ENCODE measurements around the gene PLXNC1. TPM values are rescaled to one million over a fixed set of nuclear protein-coding genes. Genes with fewer than 3 reads are reported as not detected.

The PLXNC1 gene
- total and polyA plus RNA-seq, 2 experiments from 2014 or later, result 0.78 to 1.9 TPM

GRCh38 chr12:94230357-94230905, 82.1 kb downstream of the PLXNC1 start:
- Histone ChIP-seq H3K27me3 (replicated peaks; ENCODE audit: insufficient read depth) (no peaks in the 10 kb centered on the region; the same call in 1 of the 2 replicates), H3K36me3 (ENCODE audit: low read depth) (no peaks in the 10 kb centered on the region), H3K4me3 (no peak overlapping the region), H3K4me2 (ENCODE audit: unreplicated experiment) (no peak overlapping the region), H3K4me1 (ENCODE audit: insufficient read depth) (no peaks in the 10 kb centered on the region), H3K9ac (no peak overlapping the region), H3K27ac (no peak overlapping the region), H3K9me2 (ENCODE audit: insufficient read depth) (no peaks in the 10 kb centered on the region), H3K9me3 (ENCODE audit: low read depth) (no peaks in the 10 kb centered on the region), H3F3A (ENCODE audit: insufficient read depth) (no peaks in the 10 kb centered on the region), H3K79me2 (ENCODE audit: insufficient read depth) (no peaks in the 10 kb centered on the region), H4K20me1 (ENCODE audit: insufficient read depth) (no peaks in the 10 kb centered on the region), H2AFZ (no peak overlapping the region)
- 84 to 94% methylated on average over 2 of the region's 2 CpGs for WGBS, 2 experiments (ENCODE audit: low coverage in 1 of 2, low lambda C conversion rate in 2 of 2, missing lambda C conversion rate in 2 of 2)
- TF ChIP-seq EZH2phosphoT487 (IDR thresholded peaks at IDR 0.05; ENCODE audit: insufficient read depth, low read depth), result no peak
- TF ChIP-seq EZH2 (IDR thresholded peaks at IDR 0.05; ENCODE audit: insufficient read depth, poor library complexity, severe bottlenecking), result no peak
- in situ Hi-C loops (cut with MboI), result no loop called here
- DNase-seq, result no peak

GRCh38 chr12:94231709-94232108, 83.3 kb downstream of the PLXNC1 start:
- in situ Hi-C loops (cut with MboI), result no loop called here
- Histone ChIP-seq H3K9me3 (ENCODE audit: low read depth) (no peaks in the 10 kb centered on the region), H2AFZ (no peak overlapping the region), H3F3A (ENCODE audit: insufficient read depth) (no peaks in the 10 kb centered on the region), H3K9ac (no peak overlapping the region), H3K79me2 (ENCODE audit: insufficient read depth) (no peaks in the 10 kb centered on the region), H3K4me1 (ENCODE audit: insufficient read depth) (no peaks in the 10 kb centered on the region), H4K20me1 (ENCODE audit: insufficient read depth) (no peaks in the 10 kb centered on the region), H3K27me3 (replicated peaks; ENCODE audit: insufficient read depth) (no peaks in the 10 kb centered on the region; the same call in 1 of the 2 replicates), H3K9me2 (ENCODE audit: insufficient read depth) (no peaks in the 10 kb centered on the region), H3K4me3 (no peak overlapping the region), H3K27ac (no peak overlapping the region), H3K36me3 (ENCODE audit: low read depth) (no peaks in the 10 kb centered on the region), H3K4me2 (ENCODE audit: unreplicated experiment) (no peak overlapping the region)
- WGBS, 2 experiments (ENCODE audit: low coverage in 1 of 2, low lambda C conversion rate in 2 of 2, missing lambda C conversion rate in 2 of 2), result 67 to 72% methylated on average over 3 of the region's 3 CpGs
- DNase-seq, result no peak
- TF ChIP-seq EZH2 (IDR thresholded peaks at IDR 0.05; ENCODE audit: insufficient read depth, poor library complexity, severe bottlenecking) (no peak), EZH2phosphoT487 (IDR thresholded peaks at IDR 0.05; ENCODE audit: insufficient read depth, low read depth) (no peak)

- Histone ChIP-seq H4K20me1 (ENCODE audit: insufficient read depth) (no peaks in the 10 kb centered on the region), H3K27me3 (replicated peaks; ENCODE audit: insufficient read depth) (no peaks in the 10 kb centered on the region; the same call in 1 of the 2 replicates), H3F3A (ENCODE audit: insufficient read depth) (no peaks in the 10 kb centered on the region), H3K36me3 (ENCODE audit: low read depth) (no peaks in the 10 kb centered on the region), H3K27ac (no peak overlapping the region), H3K79me2 (ENCODE audit: insufficient read depth) (no peaks in the 10 kb centered on the region), H3K9me3 (ENCODE audit: low read depth) (no peaks in the 10 kb centered on the region), H3K4me2 (ENCODE audit: unreplicated experiment) (no peak overlapping the region), H3K4me1 (ENCODE audit: insufficient read depth) (no peaks in the 10 kb centered on the region), H3K4me3 (no peak overlapping the region), H2AFZ (no peak overlapping the region), H3K9me2 (ENCODE audit: insufficient read depth) (no peaks in the 10 kb centered on the region), H3K9ac (no peak overlapping the region)
- TF ChIP-seq EZH2phosphoT487 (IDR thresholded peaks at IDR 0.05; ENCODE audit: insufficient read depth, low read depth) (no peak), EZH2 (IDR thresholded peaks at IDR 0.05; ENCODE audit: insufficient read depth, poor library complexity, severe bottlenecking) (no peak)
- DNase-seq, result no peak
- in situ Hi-C loops (cut with MboI), result no loop called here
- 69 to 77% methylated on average over 3 of the region's 3 CpGs for WGBS, 2 experiments (ENCODE audit: low coverage in 1 of 2, low lambda C conversion rate in 2 of 2, missing lambda C conversion rate in 2 of 2)
Observed at GRCh38 chr12:94235848-94236247, 87.5 kb downstream of the PLXNC1 start.

- Histone ChIP-seq H3K36me3 (ENCODE audit: low read depth) (no peaks in the 10 kb centered on the region), H3K27ac (no peak overlapping the region), H3K79me2 (ENCODE audit: insufficient read depth) (no peaks in the 10 kb centered on the region), H3K4me1 (ENCODE audit: insufficient read depth) (no peaks in the 10 kb centered on the region), H2AFZ (no peak overlapping the region), H3K4me3 (no peak overlapping the region), H3K9me2 (ENCODE audit: insufficient read depth) (no peaks in the 10 kb centered on the region), H3K9ac (no peak overlapping the region), H3K9me3 (ENCODE audit: low read depth) (no peaks in the 10 kb centered on the region), H3K4me2 (ENCODE audit: unreplicated experiment) (no peak overlapping the region), H4K20me1 (ENCODE audit: insufficient read depth) (no peaks in the 10 kb centered on the region), H3K27me3 (replicated peaks; ENCODE audit: insufficient read depth) (no peaks in the 10 kb centered on the region; the same call in 1 of the 2 replicates), H3F3A (ENCODE audit: insufficient read depth) (no peaks in the 10 kb centered on the region)
- DNase-seq, result no peak
- WGBS, 2 experiments (ENCODE audit: low coverage in 1 of 2, low lambda C conversion rate in 2 of 2, missing lambda C conversion rate in 2 of 2), result 94% methylated on average over 7 of the region's 7 CpGs
- TF ChIP-seq EZH2 (IDR thresholded peaks at IDR 0.05; ENCODE audit: insufficient read depth, poor library complexity, severe bottlenecking), result no peak
- TF ChIP-seq EZH2phosphoT487 (IDR thresholded peaks at IDR 0.05; ENCODE audit: insufficient read depth, low read depth), result no peak
- in situ Hi-C loops (cut with MboI), result no loop called here
Observed at GRCh38 chr12:94239332-94239993, 91.1 kb downstream of the PLXNC1 start.
